Activated CD4-positive, alpha-beta T cell treated with anti-CD3 and anti-CD28 coated beads, Interleukin-2, Interleukin-4, amounts not matched to agents 100 ng/mL and 50 ng/mL, durations not matched to agents 16 hours and 8 hours (primary cell): ENCODE data around the gene NELL2.
"Not testable (repeated sequence)": the region's sequence is repeated elsewhere in the genome, so short reads cannot be mapped to it uniquely, and the experiment has no call there.

Source experiments
- DNase-seq: peaks from one replicate; pipeline ENCODE4 v3.0.0-alpha.2; 2020; ENCODE audit warnings: low spot score

The NELL2 gene

DNA sequence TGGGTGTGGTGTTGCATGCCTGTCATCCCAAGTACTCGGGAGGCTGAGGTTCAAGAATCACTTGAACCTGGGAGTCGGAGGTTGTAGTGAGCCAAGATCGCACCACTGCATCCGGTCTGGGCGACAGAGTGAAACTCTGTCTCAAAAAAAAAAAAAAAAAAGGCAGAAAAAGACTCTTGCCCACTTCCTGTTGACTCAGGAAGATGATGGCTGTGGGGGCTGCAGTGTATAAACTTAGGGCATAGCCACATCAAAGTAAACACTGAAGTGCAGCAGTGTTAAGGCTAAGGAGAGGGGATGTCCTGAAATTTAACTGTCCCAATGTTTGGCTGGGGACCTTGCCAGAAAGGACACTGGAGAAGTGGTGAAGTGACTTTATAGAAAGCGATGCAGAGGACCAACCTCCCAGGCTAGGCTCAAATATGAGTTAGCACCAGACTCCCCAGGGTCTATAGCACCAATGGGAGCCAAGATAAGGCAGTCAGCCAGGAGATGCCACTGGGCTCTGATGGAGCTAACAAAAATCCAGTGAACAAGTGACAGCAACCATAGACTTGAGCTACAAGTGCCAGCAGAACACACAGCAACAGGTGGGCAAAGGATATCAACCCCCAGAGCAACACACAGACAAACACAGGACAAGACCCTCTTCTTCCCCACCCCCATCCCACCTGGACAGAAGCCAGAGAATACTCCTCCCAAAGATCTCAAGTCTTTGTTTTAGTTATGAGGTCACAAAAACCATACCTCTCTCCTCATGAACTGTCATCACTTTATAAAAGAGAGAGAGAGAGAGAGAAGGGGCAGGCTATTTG lies 28.0 kb downstream of the NELL2 start:
- peak; percentile 63 for DNase-seq

GRCh38 chr12:44847403-44847802 lies 28.7 kb downstream of the NELL2 start:
- DNase-seq, result no peak

GRCh38 chr12:44846826-44847225 lies 29.3 kb downstream of the NELL2 start:
- no peak for DNase-seq

DNA sequence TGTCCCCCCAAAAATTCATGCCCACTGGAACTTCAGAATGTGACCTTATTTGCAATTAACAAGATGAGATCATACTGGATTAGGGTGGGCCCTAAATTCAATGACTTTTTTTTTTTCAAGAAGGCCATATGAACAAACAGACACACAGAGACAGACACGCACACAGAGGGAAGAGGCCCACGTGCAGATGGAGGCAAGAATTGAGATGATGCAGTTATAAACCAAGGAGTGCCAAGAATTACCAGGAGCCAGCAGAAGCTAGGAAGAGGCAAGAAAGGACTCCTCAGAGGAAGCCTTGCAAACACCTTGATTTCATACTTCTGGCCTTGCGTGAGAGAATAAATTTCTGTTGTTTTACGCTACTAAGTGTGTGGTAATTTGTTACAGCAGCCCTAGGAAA lies 33.4 kb downstream of the NELL2 start:
- DNase-seq, result no peak

- no peak for DNase-seq
Measured at GRCh38 chr12:44839785-44840184, 36.3 kb downstream of the NELL2 start.

DNA sequence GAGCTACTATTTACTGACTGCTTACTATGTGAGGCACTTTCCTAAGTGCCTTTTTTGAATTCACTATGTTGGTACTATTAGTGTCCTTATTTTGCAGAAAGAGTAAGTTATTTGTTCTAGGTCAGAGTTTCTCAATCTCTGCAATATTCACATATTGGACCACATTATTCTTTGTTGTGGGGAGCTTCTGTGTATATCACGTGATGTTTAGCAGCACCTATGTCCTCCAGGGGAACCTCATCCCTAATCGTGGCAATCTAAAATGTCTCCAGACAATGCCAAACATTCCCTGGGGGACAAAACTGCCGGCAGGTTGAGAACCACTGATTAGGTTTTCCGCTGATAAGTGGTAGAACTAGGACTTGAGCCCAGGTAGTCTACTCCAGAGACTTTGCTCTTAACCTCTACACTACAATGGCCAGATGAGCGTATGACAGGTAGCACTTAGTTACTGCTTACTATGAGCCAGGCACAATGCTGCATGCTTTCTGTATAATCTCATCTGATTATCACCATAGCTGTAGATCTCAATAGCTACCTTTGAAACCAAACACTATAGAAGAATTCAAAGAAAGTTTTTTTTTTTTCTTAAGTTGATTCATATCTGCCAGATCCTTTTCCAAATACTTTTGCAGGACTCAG lies 38.9 kb downstream of the NELL2 start:
- no peak for DNase-seq

- DNase-seq, result no peak
Measured at GRCh38 chr12:44835641-44836379, 40.3 kb downstream of the NELL2 start.

- DNase-seq, result not testable (repeated sequence)
Measured at GRCh38 chr12:44834996-44835395, 41.1 kb downstream of the NELL2 start.

- no peak for DNase-seq
Measured at GRCh38 chr12:44833561-44833960, 42.6 kb downstream of the NELL2 start.

GRCh38 chr12:44830566-44831055 lies 45.5 kb downstream of the NELL2 start:
- DNase-seq, result no peak

GRCh38 chr12:44829045-44829444 lies 47.1 kb downstream of the NELL2 start:
- DNase-seq, result no peak

DNA sequence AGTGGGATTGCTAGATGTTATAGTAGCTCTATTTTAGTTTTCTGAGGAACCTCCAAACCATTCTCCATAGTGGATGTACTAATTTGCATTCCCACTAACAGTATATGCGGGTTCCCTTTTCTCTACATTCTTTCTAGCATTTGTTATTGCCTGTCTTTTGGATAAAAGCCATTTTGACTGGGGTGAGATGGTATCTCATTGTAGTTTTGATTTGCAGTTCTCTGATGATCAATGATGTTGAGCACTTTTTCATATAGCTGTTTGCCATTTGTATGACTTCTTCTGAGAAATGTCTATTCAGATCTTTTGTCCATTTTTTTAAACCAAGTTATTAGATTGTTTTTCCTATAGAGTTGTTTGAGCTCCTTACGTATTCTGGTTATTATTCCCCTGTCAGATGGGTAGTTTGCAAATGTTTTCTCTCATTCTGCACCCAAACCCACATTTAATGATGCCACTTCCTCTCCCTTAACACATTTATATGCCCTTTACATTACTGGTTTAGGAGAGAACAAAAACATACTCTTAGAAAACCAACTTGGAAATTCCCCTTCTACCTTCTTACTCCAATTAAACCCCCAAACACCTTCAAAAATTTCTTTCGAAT lies 48.2 kb downstream of the NELL2 start:
- peak; percentile 30 for DNase-seq

DNA sequence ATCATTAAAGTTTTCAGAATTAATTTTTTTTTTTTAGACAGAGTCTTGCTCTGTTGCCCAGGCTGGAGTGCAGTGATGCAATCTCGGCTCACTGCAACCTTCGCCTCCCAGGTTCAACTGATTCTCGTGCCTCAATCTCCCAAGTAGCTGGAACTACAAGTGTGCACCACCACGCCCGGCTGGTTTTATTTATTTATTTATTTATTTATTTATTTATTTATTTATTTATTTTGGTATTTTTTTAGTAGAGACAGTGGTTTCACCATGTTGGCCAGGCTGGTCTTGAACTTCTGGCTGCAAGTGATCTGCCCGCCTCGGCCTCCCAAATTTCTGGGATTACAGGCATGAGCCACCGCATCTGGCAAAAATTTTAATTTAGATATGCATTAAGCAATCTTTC lies 54.4 kb downstream of the NELL2 start:
- DNase-seq, result not testable (repeated sequence)

DNA sequence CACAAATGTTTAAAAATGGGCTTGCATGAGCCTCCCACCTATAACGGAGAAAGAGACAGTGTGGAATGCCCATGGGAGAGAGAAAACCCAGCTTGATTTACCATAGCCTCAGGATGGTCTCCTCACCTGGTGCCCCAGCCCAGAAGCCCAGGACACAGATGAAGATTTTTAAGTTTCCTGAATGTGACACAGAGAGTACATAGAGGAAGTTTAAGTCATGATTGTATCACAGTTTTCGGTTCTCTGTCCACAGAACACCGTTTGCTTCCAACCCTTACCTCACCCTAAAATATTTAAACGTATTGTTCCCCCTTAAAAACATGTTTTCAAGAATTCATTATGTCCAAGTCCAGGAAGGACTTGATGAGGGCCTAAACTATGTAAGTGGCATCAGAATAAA lies 56.2 kb downstream of the NELL2 start:
- DNase-seq, result no peak

DNA sequence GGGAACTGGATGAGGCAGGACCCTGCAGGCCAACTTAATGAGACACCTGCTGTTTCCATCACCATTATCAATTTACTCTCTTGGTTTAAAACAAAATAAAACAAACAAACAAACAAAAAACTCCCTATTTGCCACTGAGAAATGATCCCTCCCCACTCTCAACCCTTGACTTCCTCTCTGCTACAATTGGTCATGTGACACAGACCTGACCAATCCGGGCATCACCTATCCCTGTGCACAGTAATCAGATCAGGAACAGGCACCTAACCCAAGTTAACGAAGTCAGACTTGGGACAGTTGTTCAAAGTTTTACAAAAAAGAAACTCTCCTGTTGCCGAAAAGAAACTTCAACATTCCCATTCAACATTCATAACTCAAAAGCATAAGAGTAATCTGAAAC lies 58.4 kb downstream of the NELL2 start:
- no peak for DNase-seq

DNA sequence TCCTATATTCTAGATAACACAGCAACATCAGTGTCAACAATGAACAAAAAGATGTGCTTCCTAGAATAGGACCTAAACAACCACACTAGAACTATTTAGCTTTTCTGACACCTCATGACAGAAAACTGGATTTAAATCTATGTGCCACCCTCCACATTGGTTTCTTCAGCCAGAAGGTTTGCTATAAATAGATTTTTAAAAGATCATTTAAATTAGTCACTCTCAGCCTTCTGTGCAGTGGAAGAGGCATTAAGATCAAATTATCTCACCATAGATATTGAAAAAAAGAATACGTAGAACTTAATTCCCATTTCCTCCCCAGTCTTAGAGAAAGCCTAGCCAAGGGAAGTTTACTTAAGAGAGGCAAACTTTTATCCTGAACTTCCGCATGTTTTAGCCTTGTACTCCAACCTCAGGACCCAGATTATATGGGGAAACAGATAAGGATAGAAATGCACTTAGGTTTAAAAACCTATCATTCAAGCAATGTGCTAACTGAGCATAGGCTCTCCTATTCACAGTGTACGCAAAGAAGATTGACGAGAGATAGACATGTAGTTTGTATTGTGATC lies 59.6 kb downstream of the NELL2 start:
- DNase-seq, result no peak

- DNase-seq, result peak; percentile 27
Measured at GRCh38 chr12:44812062-44812461, 64.1 kb downstream of the NELL2 start.

GRCh38 chr12:44804068-44804467 lies 72.0 kb downstream of the NELL2 start:
- DNase-seq, result no peak

- no peak for DNase-seq
Measured at GRCh38 chr12:44795970-44796369, 80.1 kb downstream of the NELL2 start.

GRCh38 chr12:44788731-44789130 lies 87.4 kb downstream of the NELL2 start:
- no peak for DNase-seq

DNA sequence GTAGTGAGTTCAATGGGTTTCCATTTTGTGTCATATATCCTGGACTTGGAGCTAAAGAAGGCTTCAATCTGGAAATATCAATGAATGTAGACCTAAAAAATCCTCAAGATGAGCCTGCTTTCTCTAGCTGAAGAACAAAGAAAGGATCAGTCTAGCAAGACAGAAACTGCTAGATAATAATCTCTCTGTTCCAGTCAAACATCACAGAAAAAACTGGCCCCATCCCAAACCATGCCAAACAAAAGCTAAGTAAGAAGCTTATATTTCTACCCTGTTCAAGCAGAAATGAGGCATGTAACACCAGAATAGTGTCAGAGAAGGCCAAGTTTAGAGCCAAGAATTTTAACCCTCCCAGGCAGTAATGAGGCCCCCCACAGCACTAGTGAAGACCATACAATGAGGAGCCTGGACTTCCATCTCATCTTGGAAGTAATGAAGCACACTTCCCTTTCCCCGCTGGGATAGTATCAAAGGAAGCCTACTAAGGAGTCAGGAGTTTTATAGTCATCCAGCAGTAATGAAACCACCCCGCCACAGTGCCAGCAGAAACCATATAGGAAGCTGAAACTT lies 95.8 kb downstream of the NELL2 start:
- no peak for DNase-seq

DNA sequence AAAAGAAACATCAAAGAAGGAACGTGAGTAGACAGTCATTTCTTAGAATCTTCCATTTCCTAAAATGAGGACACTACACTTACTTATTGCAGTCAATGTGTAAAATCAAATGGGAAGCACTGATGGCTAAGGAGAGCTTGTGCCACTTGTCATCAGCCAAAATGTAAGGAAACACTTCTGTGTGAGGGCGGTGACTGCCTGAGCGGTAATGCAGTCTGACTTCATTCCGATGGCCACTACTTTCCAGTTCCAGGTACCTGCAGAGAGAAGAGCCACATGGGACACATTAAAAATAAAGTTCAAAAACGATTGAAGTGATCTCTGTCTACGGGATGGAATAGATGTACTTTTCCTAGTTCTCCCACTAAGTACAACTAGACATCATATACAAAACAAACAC lies 96.3 kb downstream of the NELL2 start:
- no peak for DNase-seq
